ENCODE results near the gene TNIP1. TPM values are rescaled to one million over a fixed set of nuclear protein-coding genes. Genes with fewer than 3 reads are reported as not detected.

TNIP1 gene
- polyA plus RNA-seq, 2 of the 4 experiments (the other 2 are of a cell fraction): 48.4 to 53.4 TPM

- H3K4me3 ChIP-seq: no peak overlapping the region
- ATAC-seq (no peak), FAIRE-seq (no peak), DNase-seq (ENCODE audit: low read depth in 1 of 2, low spot score in 1 of 2) (no peak)
- no peaks in the 10 kb centered on the region for H3K9me3 ChIP-seq
- ChIA-PET POLR2A (interaction anchor here (0.6 kb wide), 1 partner anchor 224 kb away, joined by 5 read pairs; no protein-coding TSS in a partner anchor), CTCF (interaction anchor here (0.8 to 6.3 kb wide), 11 partner anchors 13 to 96 kb away, joined by 3 to 53 read pairs (median 4); partner anchors contain the start of genes ANXA6 and TNIP1)
- WGBS (ENCODE audit: missing lambda C conversion rate): 87% methylated on average over 14 of the region's 16 CpGs
- H3K4me2 ChIP-seq: no peak overlapping the region
- TF ChIP-seq MAX (IDR thresholded peaks at IDR 0.05) (no peak), PHF8 (IDR thresholded peaks at IDR 0.05; ENCODE audit: borderline replicate concordance, low read depth) (no peak), NFE2L2 (conservative IDR thresholded peaks at IDR 0.05; ENCODE audit: low read length) (no peak), CTCF (IDR thresholded peaks at IDR 0.05) (no peak), ZSCAN20 (CRISPR knock-in tag; IDR thresholded peaks at IDR 0.05) (no peak), MYC (IDR thresholded peaks at IDR 0.05; ENCODE audit: borderline replicate concordance, low read length) (no peak), RCOR1 (IDR thresholded peaks at IDR 0.05; ENCODE audit: low read depth, low read length) (no peak), ZC3H11A (IDR thresholded peaks at IDR 0.05) (no peak), HES2 (IDR thresholded peaks at IDR 0.05) (no peak), MAZ (IDR thresholded peaks at IDR 0.05; ENCODE audit: borderline replicate concordance, low read depth, low read length) (no peak), TP53 (CRISPR knock-in tag; IDR thresholded peaks at IDR 0.05) (no peak), CHD4 (IDR thresholded peaks at IDR 0.05; ENCODE audit: borderline replicate concordance) (no peak), E2F6 (IDR thresholded peaks at IDR 0.05; ENCODE audit: borderline replicate concordance, low read depth) (no peak), HOXB5 (CRISPR knock-in tag; IDR thresholded peaks at IDR 0.05) (no peak), HOXA7 (CRISPR knock-in tag; IDR thresholded peaks at IDR 0.05) (no peak), POLR2AphosphoS2 (conservative IDR thresholded peaks at IDR 0.05; ENCODE audit: low read length) (no peak), HEYL (CRISPR knock-in tag; IDR thresholded peaks at IDR 0.05) (no peak), CEBPB (IDR thresholded peaks at IDR 0.05) (no peak), HDAC2 (IDR thresholded peaks at IDR 0.05) (no peak), TFCP2L1 (CRISPR knock-in tag; IDR thresholded peaks at IDR 0.05) (no peak)
- H3K27ac ChIP-seq: no peak overlapping the region
- peaks cover 30% of the 10 kb centered on the region for H3K4me1 ChIP-seq
Observed at GRCh38 chr5:151097820-151098767, 17.3 kb upstream of the TNIP1 start.

GRCh38 chr5:151097061-151097460 lies 16.2 kb upstream of the TNIP1 start:
- ChIA-PET POLR2A (no interaction called here), CTCF (interaction anchor here (1.9 to 6.3 kb wide), 4 partner anchors 18 to 49 kb away, joined by 5 to 53 read pairs (median 18); no protein-coding TSS in a partner anchor)
- TF ChIP-seq E2F6 (IDR thresholded peaks at IDR 0.05; ENCODE audit: borderline replicate concordance, low read depth): no peak
- WGBS (ENCODE audit: missing lambda C conversion rate): 88% methylated on average over 6 of the region's 6 CpGs
- Histone ChIP-seq H3K4me2 (no peak overlapping the region), H3K27ac (no peak overlapping the region), H3K9me3 (no peaks in the 10 kb centered on the region), H3K4me1 (peaks cover 37% of the 10 kb centered on the region), H3K4me3 (no peak overlapping the region)
- no peak for FAIRE-seq
- DNase-seq (ENCODE audit: low read depth in 1 of 2, low spot score in 1 of 2): no peak
- ATAC-seq: no peak

Data from A549 (cell line).